Endothelial cell (in vitro differentiated cells): ENCODE data around the gene CCDC187. TPM values are rescaled to one million over a fixed set of nuclear protein-coding genes. Genes with fewer than 3 reads are reported as not detected.

Source experiments
- DNase-seq: peaks from one replicate; pipeline ENCODE4 v3.0.0; 2021; ENCODE audit warnings: low spot score
- H3K27ac Mint-ChIP-seq: one replicate; pipeline ENCODE4 v1.8.0; 2021; ENCODE audit warnings: mixed read lengths, inconsistent platforms; ENCODE audit not compliant: unreplicated experiment
- H3K27me3 Mint-ChIP-seq: one replicate; pipeline ENCODE4 v1.8.0; 2021; ENCODE audit warnings: mild to moderate bottlenecking, moderate library complexity, mixed read lengths, inconsistent platforms; ENCODE audit not compliant: unreplicated experiment
- H3K36me3 Mint-ChIP-seq: one replicate; pipeline ENCODE4 v1.8.0; 2021; ENCODE audit warnings: mild to moderate bottlenecking, low read depth, mixed read lengths, inconsistent platforms; ENCODE audit not compliant: unreplicated experiment
- H3K4me1 Mint-ChIP-seq: one replicate; pipeline ENCODE4 v1.8.0; 2021; ENCODE audit warnings: mild to moderate bottlenecking, mixed read lengths, inconsistent platforms; ENCODE audit not compliant: unreplicated experiment
- H3K4me3 Mint-ChIP-seq: one replicate; pipeline ENCODE4 v1.8.0; 2021; ENCODE audit warnings: mild to moderate bottlenecking, mixed read lengths, inconsistent platforms; ENCODE audit not compliant: unreplicated experiment
- H3K9me3 Mint-ChIP-seq: one replicate; pipeline ENCODE4 v1.8.0; 2021; ENCODE audit warnings: mixed read lengths, inconsistent platforms; ENCODE audit not compliant: unreplicated experiment
- total RNA-seq: library from RNA; stranded (reverse); fragmentation: NEBNext Ultra II Directional; extraction: Animal tissue kit (Norgen Biotek cat#: 25700); gene quantifications from one replicate; pipeline ENCODE4 v1.2.1, GENCODE V29; 2021; ENCODE audit not compliant: unreplicated experiment
- TF ChIP-seq, protein P1 (sequence below): fragments of 200-600 bp; sonication (generic); IDR thresholded peaks from one replicate; pipeline ENCODE4 v1.5.0; 2021; ENCODE audit warnings: antibody characterized with exemption; ENCODE audit not compliant: unreplicated experiment

CCDC187 gene
- total RNA-seq, 1 donor from 2014 or later: 0.05 TPM

GRCh38 chr9:136242918-136243525 lies 60.9 kb downstream of the CCDC187 start:
- no peak overlapping the region for H3K4me3 Mint-ChIP-seq
- H3K27me3 Mint-ChIP-seq: peaks cover 10% of the 10 kb centered on the region
- TF ChIP-seq, protein P1, sequence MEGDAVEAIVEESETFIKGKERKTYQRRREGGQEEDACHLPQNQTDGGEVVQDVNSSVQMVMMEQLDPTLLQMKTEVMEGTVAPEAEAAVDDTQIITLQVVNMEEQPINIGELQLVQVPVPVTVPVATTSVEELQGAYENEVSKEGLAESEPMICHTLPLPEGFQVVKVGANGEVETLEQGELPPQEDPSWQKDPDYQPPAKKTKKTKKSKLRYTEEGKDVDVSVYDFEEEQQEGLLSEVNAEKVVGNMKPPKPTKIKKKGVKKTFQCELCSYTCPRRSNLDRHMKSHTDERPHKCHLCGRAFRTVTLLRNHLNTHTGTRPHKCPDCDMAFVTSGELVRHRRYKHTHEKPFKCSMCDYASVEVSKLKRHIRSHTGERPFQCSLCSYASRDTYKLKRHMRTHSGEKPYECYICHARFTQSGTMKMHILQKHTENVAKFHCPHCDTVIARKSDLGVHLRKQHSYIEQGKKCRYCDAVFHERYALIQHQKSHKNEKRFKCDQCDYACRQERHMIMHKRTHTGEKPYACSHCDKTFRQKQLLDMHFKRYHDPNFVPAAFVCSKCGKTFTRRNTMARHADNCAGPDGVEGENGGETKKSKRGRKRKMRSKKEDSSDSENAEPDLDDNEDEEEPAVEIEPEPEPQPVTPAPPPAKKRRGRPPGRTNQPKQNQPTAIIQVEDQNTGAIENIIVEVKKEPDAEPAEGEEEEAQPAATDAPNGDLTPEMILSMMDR: no peak
- no peaks in the 10 kb centered on the region for H3K36me3 Mint-ChIP-seq
- H3K9me3 Mint-ChIP-seq: no peaks in the 10 kb centered on the region
- H3K4me1 Mint-ChIP-seq: peaks cover 38% of the 10 kb centered on the region
- DNase-seq: no peak
- H3K27ac Mint-ChIP-seq: no peak overlapping the region

- H3K4me3 Mint-ChIP-seq: no peak overlapping the region
- no peaks in the 10 kb centered on the region for H3K9me3 Mint-ChIP-seq
- no peak for DNase-seq
- TF ChIP-seq, protein P1: no peak
- peaks cover 11% of the 10 kb centered on the region for H3K27me3 Mint-ChIP-seq
- no peak overlapping the region for H3K27ac Mint-ChIP-seq
- H3K36me3 Mint-ChIP-seq: no peaks in the 10 kb centered on the region
- H3K4me1 Mint-ChIP-seq: peaks cover 41% of the 10 kb centered on the region
Observed at GRCh38 chr9:136242248-136242647, 61.6 kb downstream of the CCDC187 start.

DNA sequence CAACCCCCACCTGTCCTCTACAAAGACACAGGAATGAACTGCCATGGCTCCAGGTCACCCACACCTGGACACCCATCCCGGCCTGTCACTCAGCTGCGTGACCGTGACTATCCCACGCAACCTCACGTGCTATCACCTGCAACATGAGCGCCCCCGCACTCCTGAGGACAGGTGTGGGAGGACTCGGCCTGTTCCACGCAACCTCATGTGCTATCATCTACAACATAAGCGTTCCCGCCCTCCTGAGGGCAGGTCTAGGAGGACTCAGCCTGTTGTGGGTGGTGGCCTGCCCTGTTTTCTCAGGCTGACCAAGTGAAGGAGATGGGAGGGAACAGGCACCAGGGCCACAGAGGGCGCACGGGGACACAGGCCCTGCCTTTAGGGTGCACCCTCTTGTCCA lies 62.4 kb downstream of the CCDC187 start:
- H3K9me3 Mint-ChIP-seq: no peaks in the 10 kb centered on the region
- peaks cover 41% of the 10 kb centered on the region for H3K4me1 Mint-ChIP-seq
- TF ChIP-seq, protein P1: no peak
- no peak for DNase-seq
- H3K4me3 Mint-ChIP-seq: no peak overlapping the region
- H3K36me3 Mint-ChIP-seq: no peaks in the 10 kb centered on the region
- peaks cover 10% of the 10 kb centered on the region for H3K27me3 Mint-ChIP-seq
- H3K27ac Mint-ChIP-seq: no peak overlapping the region

DNA sequence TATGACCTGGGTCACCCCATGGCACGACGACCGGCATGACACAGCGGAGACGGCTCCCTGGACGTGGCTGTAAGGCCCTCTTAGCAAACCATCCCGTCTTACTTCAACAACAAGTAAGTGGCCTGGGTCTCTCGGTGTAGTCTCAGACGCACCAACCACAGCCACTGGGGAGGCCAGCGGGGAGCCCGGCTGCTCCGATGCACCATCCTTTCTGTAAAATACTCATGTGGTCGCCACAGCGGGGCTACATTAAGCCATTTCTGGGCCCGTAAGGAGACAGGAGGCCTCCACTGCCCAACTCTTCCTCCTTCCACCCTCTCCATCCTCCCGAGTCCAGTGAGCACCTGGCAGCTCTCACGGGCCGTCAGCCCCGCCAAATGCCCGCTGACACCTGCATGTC lies 63.0 kb downstream of the CCDC187 start:
- no peak for DNase-seq
- H3K27ac Mint-ChIP-seq: no peak overlapping the region
- H3K9me3 Mint-ChIP-seq: no peaks in the 10 kb centered on the region
- peaks cover 41% of the 10 kb centered on the region for H3K4me1 Mint-ChIP-seq
- TF ChIP-seq, protein P1: no peak
- H3K27me3 Mint-ChIP-seq: peaks cover 12% of the 10 kb centered on the region
- H3K4me3 Mint-ChIP-seq: no peak overlapping the region
- no peaks in the 10 kb centered on the region for H3K36me3 Mint-ChIP-seq

GRCh38 chr9:136239983-136240330 lies 63.9 kb downstream of the CCDC187 start:
- Mint-ChIP-seq H3K4me3 (no peak overlapping the region), H3K27ac (no peak overlapping the region), H3K36me3 (peaks cover 9% of the 10 kb centered on the region), H3K27me3 (peaks cover 10% of the 10 kb centered on the region), H3K9me3 (no peaks in the 10 kb centered on the region), H3K4me1 (peaks cover 39% of the 10 kb centered on the region)
- DNase-seq: no peak
- TF ChIP-seq, protein P1: no peak
